B cell (primary cell): ENCODE measurements around the gene MBD3. TPM values are rescaled to one million over a fixed set of nuclear protein-coding genes. Genes with fewer than 3 reads are reported as not detected.
A peak's percentile ranks its signal among the peaks of the same experiment; 100 is the strongest.

ENCODE experiments used
- ATAC-seq: fragments of 200-7000 bp; cut with Tn5 transposase; one replicate; pipeline ENCODE4 v1.10.0; 2021; ENCODE audit warnings: low read depth, mild to moderate bottlenecking, moderate number of reproducible peaks, moderate library complexity
- CTCF ChIA-PET: fragments of 350-600 bp; sonication (Branson Sonifier 250); formaldehyde crosslinking; loops from one replicate; lab custom pipeline; 2021; ENCODE audit warnings: antibody characterized with exemption, inconsistent platforms; lab: Charles Lee
- POLR2A ChIA-PET: fragments of 350-600 bp; sonication (Branson Sonifier 250); formaldehyde crosslinking; loops from one replicate; lab custom pipeline; 2021; ENCODE audit warnings: antibody characterized with exemption; lab: Charles Lee
- DNase-seq: peaks from one replicate; pipeline ENCODE4 v3.0.0; 2013
- H2AFZ ChIP-seq: 2 replicates; pipeline ENCODE4 v1.6.1; 2012; ENCODE audit warnings: mild to moderate bottlenecking, low read depth, low read length; ENCODE audit not compliant: insufficient read depth, poor library complexity, severe bottlenecking
- H3K27ac ChIP-seq, 2 donors: 1 replicate in 1 of 2; 2 replicates in 1 of 2; pipeline ENCODE4 v1.5.1; 2012 to 2013; ENCODE audit warnings: low read length in 2 of 2, mild to moderate bottlenecking in 2 of 2, moderate library complexity in 1 of 2
- H3K27me3 ChIP-seq, 4 experiments: fragments of 200-600 bp in 1 of 4; sonication (generic) in 1 of 4; replicated peaks in 1 of 4; 1 replicate in 2 of 4; 2 replicates in 2 of 4; pipeline versions ENCODE4 v1.6.1 to v1.7.0; 2013 to 2016; ENCODE audit warnings: low read length in 3 of 4, mild to moderate bottlenecking in 2 of 4, mixed read lengths in 1 of 4, moderate library complexity in 1 of 4; ENCODE audit not compliant: insufficient read depth in 4 of 4, control insufficient read depth in 3 of 4; ENCODE audit errors: control extremely low read depth in 1 of 4
- H3K36me3 ChIP-seq, 2 experiments: replicated peaks in 1 of 2; 1 replicate in 1 of 2; 2 replicates in 1 of 2; pipeline versions ENCODE4 v1.6.1 to v1.7.1; 2013; ENCODE audit warnings: low read length in 1 of 2; ENCODE audit not compliant: insufficient read depth in 2 of 2, control insufficient read depth in 1 of 2; ENCODE audit errors: control extremely low read depth in 1 of 2, extremely low read depth in 1 of 2
- H3K4me1 ChIP-seq, 2 donors: fragments of 200-600 bp in 1 of 2; sonication (generic) in 1 of 2; 1 replicate in 1 of 2; 2 replicates in 1 of 2; pipeline versions ENCODE4 v1.5.1 to v1.6.1; 2013 to 2017; ENCODE audit warnings: low read length in 2 of 2; ENCODE audit not compliant: control insufficient read depth in 2 of 2, insufficient read depth in 2 of 2
- H3K4me2 ChIP-seq: replicated peaks from 2 replicates; pipeline ENCODE3; 2012; ENCODE audit warnings: mild to moderate bottlenecking, low read depth, low read length; ENCODE audit not compliant: poor library complexity, severe bottlenecking
- H3K4me3 ChIP-seq, 5 experiments: fragments of 200-600 bp in 1 of 5; sonication (generic) in 1 of 5; 1 replicate in 3 of 5; 2 replicates in 2 of 5; pipeline versions ENCODE4 v1.5.1 to v1.7.0; 2011 to 2016; ENCODE audit warnings: low read length in 4 of 5, mild to moderate bottlenecking in 4 of 5, low read depth in 2 of 5, control low read depth in 1 of 5, moderate library complexity in 1 of 5; ENCODE audit not compliant: insufficient read depth in 1 of 5; ENCODE audit errors: control extremely low read depth in 1 of 5, extremely low read depth in 1 of 5
- H3K79me2 ChIP-seq: fragments of 200-600 bp; sonication (generic); one replicate; pipeline ENCODE4 v1.6.0; 2016; ENCODE audit warnings: low read length; ENCODE audit not compliant: control insufficient read depth, insufficient read depth
- H3K9ac ChIP-seq: fragments of 200-600 bp; sonication (generic); 2 replicates; pipeline ENCODE4 v1.6.1; 2017; ENCODE audit warnings: mild to moderate bottlenecking, low read length, moderate library complexity
- H3K9me3 ChIP-seq, 3 donors: one replicate each; pipeline versions ENCODE4 v1.6.1 to v1.7.1; 2013; ENCODE audit warnings: low read length in 2 of 3; ENCODE audit not compliant: control insufficient read depth in 2 of 3, insufficient read depth in 1 of 3; ENCODE audit errors: control extremely low read depth in 1 of 3
- H4K20me1 ChIP-seq: 2 replicates; pipeline ENCODE4 v1.6.0; 2012; ENCODE audit warnings: mild to moderate bottlenecking, low read length; ENCODE audit not compliant: insufficient read depth, control insufficient read depth, poor library complexity, severe bottlenecking
- H3K27ac Mint-ChIP-seq: one replicate; pipeline ENCODE4 v1.8.0; 2021; ENCODE audit warnings: mixed read lengths
- H3K27me3 Mint-ChIP-seq: one replicate; pipeline ENCODE4 v1.8.0; 2021; ENCODE audit warnings: mixed read lengths
- H3K4me1 Mint-ChIP-seq: one replicate; pipeline ENCODE4 v1.8.0; 2021; ENCODE audit warnings: mixed read lengths
- H3K4me3 Mint-ChIP-seq: one replicate; pipeline ENCODE4 v1.8.0; 2021; ENCODE audit warnings: mixed read lengths
- H3K9me3 Mint-ChIP-seq: one replicate; pipeline ENCODE4 v1.8.0; 2022; ENCODE audit warnings: mixed read lengths; ENCODE audit not compliant: insufficient read depth
- CTCF ChIP-seq: fragments of 200-600 bp; IDR thresholded peaks from one replicate; pipeline ENCODE4 v1.8.0; 2022; ENCODE audit warnings: antibody characterized with exemption, mild to moderate bottlenecking
- EZH2 ChIP-seq: IDR thresholded peaks from 2 replicates; pipeline ENCODE4 v1.6.1; 2012; ENCODE audit warnings: borderline replicate concordance, low read depth, mild to moderate bottlenecking, moderate library complexity, low read length; ENCODE audit not compliant: insufficient read depth, poor library complexity, severe bottlenecking
- WGBS: methylation state at CpG from one replicate; pipeline ENCODE4 v1.1.5; 2013; ENCODE audit warnings: missing lambda C conversion rate; ENCODE audit not compliant: insufficient coverage; 5-methylcytosine and 5-hydroxymethylcytosine counted together
- intact Hi-C: fragments of 100-400 bp; cut with micrococcal nuclease; formaldehyde crosslinking; loops from one replicate; pipeline ENCODE4 v1.10.0; 2022
- polyA plus RNA-seq: library from polyadenylated mRNA; depleted of rRNA; stranded (reverse); fragments of >200 nt; gene quantifications from 2 replicates; pipeline ENCODE4 v1.2.3, GENCODE V29; 2012
- total RNA-seq, 2 donors: library from RNA; stranded (reverse); fragments of 120-200 nt in 1 of 2; gene quantifications; 1 replicate in 1 of 2; 2 replicates in 1 of 2; pipeline versions ENCODE4 v1.2.3 to v1.2.4, GENCODE V29; 2013 to 2022

The MBD3 gene
- total and polyA plus RNA-seq, 2 donors (not counting 1 experiment from before 2014, with no cell fraction given): 48.1 to 84.6 TPM

GRCh38 chr19:1566392-1567115 is 26.1 kb downstream of the MBD3 start:
- peaks cover 3% of the 10 kb centered on the region for H3K79me2 ChIP-seq
- POLR2A ChIA-PET: no interaction called here
- H3K27ac ChIP-seq: no peak overlapping the region
- WGBS: 39% methylated on average over 29 of the region's 42 CpGs
- intact Hi-C loops: no loop called here
- H4K20me1 ChIP-seq: peaks cover 5% of the 10 kb centered on the region
- Mint-ChIP-seq H3K9me3 (no peaks in the 10 kb centered on the region), H3K27ac (no peak overlapping the region), H3K27me3 (peaks cover 3% of the 10 kb centered on the region), H3K4me1 (peaks cover 2% of the 10 kb centered on the region), H3K4me3 (no peak overlapping the region)
- CTCF ChIA-PET: interaction anchor here (0.6 kb wide), 1 partner anchor 22 kb away, joined by 3 read pairs; no protein-coding TSS in a partner anchor
- H3K4me2 ChIP-seq: peak overlapping the region; percentile 85
- ATAC-seq (no peak), DNase-seq (no peak)
- H2AFZ ChIP-seq: peak overlapping the region; percentile 62
- peaks cover 0 to 18% (median 0%) of the 10 kb centered on the region in 4 experiments for H3K27me3 ChIP-seq
- peaks cover 11 to 13% of the 10 kb centered on the region in 2 donors for H3K4me1 ChIP-seq
- no peaks in the 10 kb centered on the region for H3K9me3 ChIP-seq
- H3K4me3 ChIP-seq: no peak overlapping the region
- no peaks in the 10 kb centered on the region for H3K36me3 ChIP-seq
- TF ChIP-seq CTCF (no peak), EZH2 (no peak)
- H3K9ac ChIP-seq: peak overlapping the region; percentile 29

- H3K27me3 Mint-ChIP-seq: no peaks in the 10 kb centered on the region
- no peak overlapping the region for H3K27ac Mint-ChIP-seq
- DNase-seq (no peak), ATAC-seq (no peak)
- no peaks in the 10 kb centered on the region for H3K4me1 Mint-ChIP-seq
- Histone ChIP-seq H3K27ac (no peak overlapping the region), H3K36me3 (no peaks in the 10 kb centered on the region), H3K4me1 (peaks cover 3 to 7% of the 10 kb centered on the region in 2 donors), H3K79me2 (no peaks in the 10 kb centered on the region), H3K9me3 (no peaks in the 10 kb centered on the region), H3K4me2 (no peak overlapping the region), H3K4me3 (no peak overlapping the region), H3K27me3 (peaks cover 0 to 13% (median 0%) of the 10 kb centered on the region in 4 experiments), H4K20me1 (no peaks in the 10 kb centered on the region), H2AFZ (no peak overlapping the region), H3K9ac (no peak overlapping the region)
- H3K9me3 Mint-ChIP-seq: no peaks in the 10 kb centered on the region
- 93% methylated on average over 6 of the region's 6 CpGs for WGBS
- POLR2A ChIA-PET: no interaction called here
- intact Hi-C loops: no loop called here
- CTCF ChIA-PET: interaction anchor here (0.6 to 1.1 kb wide), 2 partner anchors 30 to 236 kb away, joined by 3 read pairs; partner anchors contain the start of gene MBD3
- TF ChIP-seq CTCF: no peak
- TF ChIP-seq EZH2: no peak
- H3K4me3 Mint-ChIP-seq: no peak overlapping the region
These were observed 29.4 kb downstream of the MBD3 start for GRCh38 chr19:1563251-1563650.
